Mesangial cell (primary cell): ENCODE results near the gene MRPL58. TPM values are rescaled to one million over a fixed set of nuclear protein-coding genes. Genes with fewer than 3 reads are reported as not detected.

ENCODE experiments used
- total RNA-seq: library from RNA; depleted of rRNA; stranded (reverse); fragments of >200 nt; gene quantifications from 2 replicates; pipeline ENCODE4 v1.2.3, GENCODE V29; 2015

Gene MRPL58
- total RNA-seq: 43.9 and 84.7 TPM in 2 replicates

GRCh38 chr17:75012346-75013091, at the start of gene MRPL58:
Gene MRPL58 (plus strand): TSS chr17:75012670. CDS start chr17:75012687, 17 bp downstream.

GRCh38 chr17:74972107-74972972, 40.1 kb upstream of the MRPL58 start, which contains the start of gene HID1:
Gene HID1 (minus strand): TSS chr17:74972759. CDS start chr17:74972656, 103 bp downstream.

GRCh38 chr17:74987418-74987908, 25.0 kb upstream of the MRPL58 start, which contains the start of gene CDR2L:
Gene CDR2L (plus strand): TSS chr17:74987632. CDS start chr17:74988044, 412 bp downstream.

GRCh38 chr17:75046407-75047289, 34.2 kb downstream of the MRPL58 start, which contains the start of the genes ATP5PD and KCTD2:
Gene ATP5PD (minus strand): TSS chr17:75046969. CDS start chr17:75042650, 4,319 bp downstream.
Gene KCTD2 (plus strand): TSS chr17:75047225. CDS start chr17:75047251, 26 bp downstream.

Other genes starting within 250 kb of the MRPL58 start
- 16.9 and 33.1 TPM in 2 replicates for gene NAT9, start 236.3 kb upstream of the MRPL58 start, total RNA-seq
- gene GRIN2C, start 152.8 kb upstream of the MRPL58 start, total RNA-seq: 0.13 TPM in 1 of 2 replicates, not detected in the other
- 18.9 and 28.9 TPM in 2 replicates for gene FDXR, start 139.7 kb upstream of the MRPL58 start, total RNA-seq
- not detected in 2 replicates for gene FADS6, start 119.0 kb upstream of the MRPL58 start, total RNA-seq
- gene USH1G, start 89.4 kb upstream of the MRPL58 start, total RNA-seq: not detected in 2 replicates
- not detected in 2 replicates for gene OTOP2, start 88.4 kb upstream of the MRPL58 start, total RNA-seq
- gene OTOP3, start 76.8 kb upstream of the MRPL58 start, total RNA-seq: not detected in 2 replicates
- gene HID1, start 39.9 kb upstream of the MRPL58 start, total RNA-seq: 2.0 and 12.5 TPM in 2 replicates
- gene CDR2L, start 25.0 kb upstream of the MRPL58 start, total RNA-seq: 40.6 and 49.3 TPM in 2 replicates
- 152 and 176 TPM in 2 replicates for gene ATP5PD, start 34.3 kb downstream of the MRPL58 start, total RNA-seq
- gene KCTD2, start 34.6 kb downstream of the MRPL58 start, total RNA-seq: 14.3 and 24.0 TPM in 2 replicates
- 11.6 and 55.9 TPM in 2 replicates for gene SLC16A5, start 75.3 kb downstream of the MRPL58 start, total RNA-seq
- 7.2 and 12.4 TPM in 2 replicates for gene ARMC7, start 97.3 kb downstream of the MRPL58 start, total RNA-seq
- gene NT5C, start 119.1 kb downstream of the MRPL58 start, total RNA-seq: 177 and 214 TPM in 2 replicates
- 257 and 620 TPM in 2 replicates for gene JPT1, start 141.8 kb downstream of the MRPL58 start, total RNA-seq
- gene SUMO2, start 170.3 kb downstream of the MRPL58 start, total RNA-seq: 91.0 and 101 TPM in 2 replicates
- 26.6 and 57.5 TPM in 2 replicates for gene NUP85, start 193.0 kb downstream of the MRPL58 start, total RNA-seq
- 16.9 and 17.9 TPM in 2 replicates for gene GGA3, start 248.9 kb downstream of the MRPL58 start, total RNA-seq
- 40.4 and 69.1 TPM in 2 replicates for gene MRPS7, start 249.2 kb downstream of the MRPL58 start, total RNA-seq